Measurements from ENCODE around the gene RTKN. TPM values are rescaled to one million over a fixed set of nuclear protein-coding genes. Genes with fewer than 3 reads are reported as not detected.

The RTKN gene
- total and polyA plus RNA-seq, 2 of the 13 experiments (the other 11 are each of a cell fraction or from before 2014, with no cell fraction given): 159 to 166 TPM

GRCh38 chr2:74447230-74447999, 5.7 kb upstream of the RTKN start (continued):
- TF ChIP-seq SNAPC4 (CRISPR knock-in tag; IDR thresholded peaks at IDR 0.05): no peak
- peak; percentile 39; the same call in 1 of the 2 replicates for TF ChIP-seq PPARG (CRISPR knock-in tag; conservative IDR thresholded peaks at IDR 0.05)
- no peak for TF ChIP-seq BHLHE40 (IDR thresholded peaks at IDR 0.05; ENCODE audit: low read length)
- TF ChIP-seq ZNF337 (CRISPR knock-in tag; IDR thresholded peaks at IDR 0.05; ENCODE audit: borderline replicate concordance, low read depth): no peak
- TF ChIP-seq ZNF383 (CRISPR knock-in tag; IDR thresholded peaks at IDR 0.05; ENCODE audit: borderline replicate concordance): no peak
- no peak for TF ChIP-seq CCAR2 (optimal IDR thresholded peaks at IDR 0.05; ENCODE audit: low read depth, low read length)
- 0 out of 2 replicates have a peak, but pooled peaks have one; percentile 37 for TF ChIP-seq TFDP2 (CRISPR knock-in tag; IDR thresholded peaks at IDR 0.05)
- no peak for TF ChIP-seq DR1 (CRISPR knock-in tag; IDR thresholded peaks at IDR 0.05)
- TF ChIP-seq ZNF713 (CRISPR knock-in tag; IDR thresholded peaks at IDR 0.05): no peak
- TF ChIP-seq CSRNP1 (CRISPR knock-in tag; IDR thresholded peaks at IDR 0.05): no peak
- no peak for TF ChIP-seq ZNF253 (CRISPR knock-in tag; IDR thresholded peaks at IDR 0.05; ENCODE audit: borderline replicate concordance)
- TF ChIP-seq NBN (conservative IDR thresholded peaks at IDR 0.05): no peak
- TF ChIP-seq RORA (CRISPR knock-in tag; IDR thresholded peaks at IDR 0.05): no peak
- TF ChIP-seq KLF6 (CRISPR knock-in tag; IDR thresholded peaks at IDR 0.05): peak; percentile 73; the same call in 1 of the 2 replicates
- no peak for TF ChIP-seq CBX5 (CRISPR knock-in tag; IDR thresholded peaks at IDR 0.05; ENCODE audit: borderline replicate concordance)
- TF ChIP-seq CREM (IDR thresholded peaks at IDR 0.05): peak; percentile 39; the same call in 1 of the 2 replicates
- TF ChIP-seq CREM (CRISPR knock-in tag; IDR thresholded peaks at IDR 0.05): no peak
- no peak for TF ChIP-seq ZNF326 (CRISPR knock-in tag; IDR thresholded peaks at IDR 0.05; ENCODE audit: borderline replicate concordance)
- no peak for TF ChIP-seq HNRNPL (IDR thresholded peaks at IDR 0.05; ENCODE audit: low read depth, low read length)
- TF ChIP-seq CHD2 (IDR thresholded peaks at IDR 0.05; ENCODE audit: low read depth, low read length): no peak
- TF ChIP-seq IKZF1 (IDR thresholded peaks at IDR 0.05): no peak
- no peak for TF ChIP-seq WIZ (CRISPR knock-in tag; IDR thresholded peaks at IDR 0.05)
- no peak for TF ChIP-seq ZNF557 (CRISPR knock-in tag; IDR thresholded peaks at IDR 0.05)
- TF ChIP-seq ZNF678 (CRISPR knock-in tag; IDR thresholded peaks at IDR 0.05): no peak
- no peak for TF ChIP-seq ZNF225 (CRISPR knock-in tag; IDR thresholded peaks at IDR 0.05)
